Activated CD8-positive, alpha-beta memory T cell treated with anti-CD3 and anti-CD28 coated beads, Interleukin-2, amount 50 U/mL, for 24 hours (primary cell): ENCODE results near the gene IL31RA.
A peak's percentile ranks its signal among the peaks of the same experiment; 100 is the strongest.

Source experiments
- DNase-seq: peaks from one replicate; pipeline ENCODE4 v3.0.0-alpha.2; 2020; ENCODE audit errors: extremely low read depth

Gene IL31RA

DNA sequence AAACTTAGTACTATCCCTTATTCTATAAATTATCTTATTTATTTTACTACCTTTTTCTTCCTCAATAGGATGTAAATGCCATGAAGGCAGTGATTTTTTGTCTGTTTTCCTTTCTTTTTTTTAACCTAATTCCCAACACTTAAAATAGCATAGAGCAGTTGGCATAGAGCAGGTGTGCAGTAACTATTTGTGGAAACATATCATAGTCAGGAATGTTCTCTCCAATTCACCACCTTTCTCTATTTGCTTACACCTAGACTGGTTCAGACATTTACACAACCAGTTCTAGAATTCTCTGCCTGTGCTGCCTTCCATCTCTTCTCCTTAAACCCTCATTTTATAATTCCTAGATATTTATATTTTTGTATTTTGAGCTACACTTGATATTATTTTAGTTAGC, 49.6 kb downstream of the IL31RA start:
- DNase-seq = no peak

DNA sequence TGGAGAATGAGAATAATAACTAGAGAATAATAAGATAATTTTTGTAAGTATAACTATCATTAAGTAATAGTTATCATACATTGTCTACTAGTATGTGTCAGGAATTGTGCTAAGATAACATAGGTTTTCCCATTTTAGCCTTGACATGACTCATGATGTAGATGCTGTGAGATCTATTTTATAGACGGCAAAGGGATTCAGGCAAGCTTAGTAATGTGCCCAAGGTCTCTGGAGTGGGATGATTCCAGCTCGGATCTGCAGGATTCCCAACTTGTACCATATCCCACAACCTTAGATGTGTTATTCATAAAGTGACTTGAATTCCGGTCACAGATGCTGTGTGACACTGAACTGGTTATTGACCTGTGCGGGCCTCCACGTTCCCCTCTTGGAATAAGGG, 51.5 kb downstream of the IL31RA start:
- DNase-seq = no peak

GRCh38 chr5:55903121-55903701, 52.1 kb downstream of the IL31RA start:
- DNase-seq = peak; percentile 54

DNA sequence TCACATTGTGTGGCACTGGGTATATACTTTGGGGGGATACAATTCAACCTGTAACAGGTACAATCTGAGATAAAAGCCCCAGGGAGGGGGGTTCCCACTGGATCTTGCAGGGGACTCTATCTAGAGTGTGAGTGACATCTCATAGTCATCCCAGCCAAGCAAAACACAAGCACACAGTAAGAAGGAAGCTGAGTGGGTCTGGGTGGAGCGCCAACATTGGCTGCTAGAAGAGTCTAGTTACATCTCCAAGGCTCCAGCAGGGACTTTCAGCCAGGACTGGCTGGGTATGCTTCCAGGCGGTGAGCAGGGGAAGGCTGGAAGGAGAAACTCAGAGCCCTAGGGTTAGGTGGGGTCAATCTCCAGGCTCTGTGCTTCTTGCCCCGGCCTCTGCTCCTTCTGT, 53.0 kb downstream of the IL31RA start:
- DNase-seq = no peak

DNA sequence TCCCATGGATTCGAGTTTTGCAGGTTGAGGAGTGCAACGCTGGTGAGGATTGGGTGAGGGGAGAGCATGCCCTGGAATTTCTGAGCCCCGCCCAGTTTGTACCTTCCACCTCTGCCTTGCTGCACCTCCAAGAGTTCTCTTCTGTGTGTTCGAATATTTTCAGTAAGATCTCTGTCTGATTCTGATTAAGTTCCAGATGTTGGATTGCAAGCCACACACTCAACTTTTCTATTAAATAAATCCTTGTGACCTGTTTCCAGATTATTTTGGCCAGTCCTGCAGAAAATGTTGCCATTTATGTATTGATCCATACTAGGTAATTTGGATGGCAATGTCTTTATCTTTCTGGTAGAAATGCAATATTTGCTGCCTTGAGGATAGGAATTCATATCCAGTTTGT, 54.1 kb downstream of the IL31RA start:
- DNase-seq = no peak

- no peak for DNase-seq
Observed at GRCh38 chr5:55907927-55908326, 56.8 kb downstream of the IL31RA start.

GRCh38 chr5:55908804-55909203, 57.6 kb downstream of the IL31RA start:
- DNase-seq = no peak

DNA sequence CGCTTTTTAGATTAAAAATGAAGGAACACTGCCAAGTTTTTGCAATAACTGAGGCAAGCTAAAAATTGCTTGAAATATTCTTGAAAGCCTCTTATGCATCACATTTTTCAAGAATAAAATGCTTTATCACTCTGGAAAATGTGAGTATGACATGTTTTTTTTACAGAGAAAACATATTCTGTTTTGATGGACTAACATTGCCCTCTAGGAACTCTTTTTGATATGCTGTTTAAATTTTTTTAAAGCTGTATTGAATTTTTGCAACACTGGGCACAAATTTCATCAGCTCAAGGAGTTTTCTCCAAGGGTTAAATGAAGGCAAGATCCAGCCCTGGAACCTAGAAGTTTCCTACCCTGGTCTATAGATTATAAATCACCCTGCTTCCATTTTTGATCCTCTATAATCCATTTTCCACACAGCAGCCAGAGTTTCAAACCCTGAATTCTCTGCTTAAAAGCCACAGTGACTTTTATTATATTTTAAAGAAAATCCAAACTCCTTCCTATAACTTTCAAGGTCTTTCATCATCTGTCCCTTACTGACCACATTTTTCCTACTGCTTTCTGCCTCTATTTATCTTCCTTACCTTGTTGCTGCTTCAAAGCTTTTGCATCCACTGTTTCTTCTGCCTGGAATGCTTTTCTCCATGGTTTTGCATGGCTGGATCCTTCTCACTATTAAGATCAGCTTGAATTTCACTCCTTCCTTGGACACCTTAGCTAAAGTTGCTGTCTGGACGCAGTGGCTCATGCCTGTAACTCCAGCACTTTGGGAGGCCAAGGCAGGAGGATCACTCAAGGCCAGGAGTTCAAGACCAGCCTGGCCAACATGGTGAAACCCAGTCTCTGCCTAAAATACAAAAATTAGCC, 60.9 kb downstream of the IL31RA start:
- DNase-seq = no peak

DNA sequence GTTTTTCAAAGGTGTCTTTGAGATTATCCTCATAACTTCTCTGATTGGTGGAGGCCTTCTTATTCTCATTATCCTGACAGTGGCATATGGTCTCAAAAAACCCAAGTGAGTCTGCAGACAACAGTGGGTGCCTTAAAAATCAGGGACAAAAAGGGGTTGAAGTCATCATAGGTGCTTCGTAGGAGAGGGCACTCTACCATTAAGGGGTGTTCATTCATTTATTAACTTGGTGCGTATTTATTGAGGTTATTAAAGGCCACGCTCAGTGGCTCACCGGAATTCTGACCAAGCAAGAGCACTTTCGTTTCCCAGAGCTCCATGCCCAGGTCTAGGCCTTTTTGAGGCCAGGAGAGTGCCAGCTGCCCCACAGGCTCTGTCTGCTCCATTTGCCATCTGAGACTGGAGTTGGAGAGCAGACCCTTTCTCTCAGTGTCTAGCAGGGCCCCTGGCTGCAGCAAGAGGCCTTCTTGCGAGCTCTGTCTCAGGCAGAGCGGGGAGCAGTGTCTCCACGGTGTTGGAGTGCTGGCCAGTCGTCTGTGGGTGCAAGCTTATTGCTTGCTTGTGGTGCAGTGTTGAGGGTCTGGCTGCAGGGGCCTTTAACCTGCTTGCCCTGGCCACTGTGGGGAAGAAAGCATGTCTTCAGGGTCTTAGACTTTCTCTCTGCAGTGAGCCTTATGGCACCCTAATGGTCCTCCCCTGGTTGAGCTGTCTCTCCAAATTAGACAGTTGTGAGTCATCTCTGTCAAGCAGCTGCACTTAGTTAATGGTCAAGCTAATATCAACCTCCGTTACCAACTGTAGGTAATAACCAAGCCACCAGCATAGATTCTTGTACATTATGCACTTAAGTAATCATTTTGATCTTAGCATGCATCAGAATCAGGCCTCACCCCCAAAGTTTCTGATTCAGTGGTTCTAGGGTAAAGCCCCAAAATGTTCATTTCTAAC, 62.6 kb downstream of the IL31RA start:
- no peak for DNase-seq

GRCh38 chr5:55914971-55915370, 63.8 kb downstream of the IL31RA start:
- DNase-seq = no peak

DNA sequence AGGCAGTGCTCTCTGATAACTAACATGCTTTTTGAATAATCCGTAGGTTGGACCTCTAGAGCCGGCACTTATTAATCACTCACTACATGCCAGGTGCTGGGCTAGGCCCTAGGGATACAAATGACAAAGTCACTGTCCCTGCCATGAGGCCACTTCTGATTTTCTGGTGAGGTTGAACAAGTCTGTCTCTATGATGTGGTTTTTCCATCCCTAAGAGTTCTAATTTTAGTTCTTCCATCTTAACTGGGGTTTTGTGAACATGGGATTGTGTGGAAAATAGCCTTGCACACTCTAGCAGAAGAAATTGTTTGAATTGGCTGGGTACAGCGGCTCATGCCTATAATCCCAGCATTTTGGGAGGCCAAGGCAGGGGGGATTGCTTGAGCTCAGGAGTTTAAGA, 64.6 kb downstream of the IL31RA start:
- DNase-seq = no peak

DNA sequence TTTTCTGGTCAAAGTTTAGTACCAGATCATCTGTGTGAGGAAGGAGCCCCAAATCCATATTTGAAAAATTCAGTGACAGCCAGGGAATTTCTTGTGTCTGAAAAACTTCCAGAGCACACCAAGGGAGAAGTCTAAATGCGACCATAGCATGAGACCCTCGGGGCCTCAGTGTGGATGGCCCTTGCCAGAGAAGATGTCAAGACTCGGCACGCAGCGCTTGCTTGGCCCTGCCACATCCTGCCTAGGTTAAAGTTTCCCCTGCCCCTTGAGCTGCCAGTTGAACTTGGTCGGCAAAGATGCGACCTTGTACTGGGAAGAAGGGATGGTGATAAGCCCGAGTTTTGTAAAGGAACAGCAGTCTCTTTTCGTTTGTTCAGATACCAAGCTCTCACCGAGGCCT, 65.8 kb downstream of the IL31RA start:
- DNase-seq = no peak

DNA sequence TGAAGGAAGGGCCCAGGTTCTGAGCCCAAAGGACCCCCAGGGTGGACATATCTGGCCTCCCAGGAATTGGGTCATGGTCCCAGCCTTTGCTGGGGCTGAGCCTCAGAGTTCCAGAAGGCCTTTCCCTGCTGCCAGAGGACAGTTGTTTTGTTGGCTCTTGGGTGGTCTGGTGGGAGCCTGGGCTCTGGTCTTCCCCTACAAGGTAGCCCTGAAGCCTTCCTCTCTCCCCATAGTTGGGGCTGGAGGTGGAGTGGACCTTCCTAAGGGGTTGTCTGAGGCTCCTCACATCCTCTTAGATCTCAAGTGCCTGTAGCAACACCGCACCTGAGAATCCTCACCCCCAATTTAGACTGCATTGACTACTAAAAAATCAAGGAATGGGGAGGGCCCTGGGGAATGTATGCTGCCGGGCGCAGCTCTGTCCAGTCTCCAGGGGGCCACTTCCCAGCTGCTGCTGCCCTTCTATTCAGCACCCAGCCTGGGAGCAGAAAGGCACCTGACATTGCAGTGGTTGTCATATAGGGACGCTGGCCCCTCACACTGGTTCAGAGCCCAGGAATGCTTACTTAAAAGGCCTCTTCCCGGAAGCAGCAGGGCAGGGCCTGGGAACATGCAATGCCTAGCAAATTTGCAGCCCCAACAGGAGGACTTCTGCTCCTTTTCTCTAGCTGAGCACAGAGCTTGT, 66.4 kb downstream of the IL31RA start:
- DNase-seq = no peak

- DNase-seq = no peak
Observed at GRCh38 chr5:55918087-55919035, 67.2 kb downstream of the IL31RA start.

DNA sequence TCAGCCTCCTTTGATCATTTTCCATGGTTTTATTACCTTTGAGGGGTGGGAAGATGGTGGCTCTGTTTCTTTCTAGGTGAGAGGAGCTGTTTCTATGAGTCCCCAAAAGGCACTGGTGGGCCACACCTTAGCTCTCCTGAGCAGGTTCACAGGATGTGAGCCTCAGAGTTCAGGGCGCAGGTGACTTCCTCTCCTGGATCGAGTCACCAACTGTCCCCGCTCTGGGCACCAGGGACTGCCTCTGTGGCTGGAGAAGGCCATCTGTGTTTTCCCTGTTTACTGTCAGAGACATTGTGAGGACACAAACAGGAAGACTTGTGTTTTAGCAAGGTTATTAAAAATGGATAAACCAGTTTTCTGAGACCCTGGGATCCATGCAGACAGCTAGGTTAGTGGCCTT, 68.5 kb downstream of the IL31RA start:
- no peak for DNase-seq

DNA sequence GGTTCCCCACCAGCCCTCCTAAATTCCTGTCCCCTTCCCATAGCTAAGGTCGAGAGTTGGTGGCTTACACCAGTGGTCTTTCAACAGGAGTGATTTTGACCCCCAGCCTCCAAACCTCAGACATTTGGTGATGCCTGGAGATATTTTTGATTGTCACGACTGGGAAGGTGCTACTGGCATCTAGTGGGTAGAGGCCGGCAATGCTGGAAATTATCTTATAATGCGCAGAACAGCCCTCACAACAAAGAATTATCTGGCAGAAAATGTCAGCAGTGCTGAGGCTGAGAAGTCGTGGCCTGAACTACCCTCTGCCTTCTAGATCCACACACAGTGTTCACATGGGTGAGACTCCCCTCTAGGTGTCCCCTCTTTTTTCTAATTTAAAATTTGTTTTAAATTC, 69.6 kb downstream of the IL31RA start:
- DNase-seq = no peak

- no peak for DNase-seq
Observed at GRCh38 chr5:55921617-55922016, 70.5 kb downstream of the IL31RA start.

GRCh38 chr5:55923177-55923771, 72.1 kb downstream of the IL31RA start:
- no peak for DNase-seq

GRCh38 chr5:55923865-55924500, 72.8 kb downstream of the IL31RA start:
- DNase-seq = no peak

GRCh38 chr5:55924744-55925143, 73.6 kb downstream of the IL31RA start:
- no peak for DNase-seq
